HG03139 (cell line): Measurements from ENCODE around the gene HTRA3.

Source experiments
- ATAC-seq: cut with Tn5 transposase; IDR thresholded peaks from one replicate; pipeline ENCODE4 v1.9.1; 2021; ENCODE audit not compliant: unreplicated experiment

The HTRA3 gene

DNA sequence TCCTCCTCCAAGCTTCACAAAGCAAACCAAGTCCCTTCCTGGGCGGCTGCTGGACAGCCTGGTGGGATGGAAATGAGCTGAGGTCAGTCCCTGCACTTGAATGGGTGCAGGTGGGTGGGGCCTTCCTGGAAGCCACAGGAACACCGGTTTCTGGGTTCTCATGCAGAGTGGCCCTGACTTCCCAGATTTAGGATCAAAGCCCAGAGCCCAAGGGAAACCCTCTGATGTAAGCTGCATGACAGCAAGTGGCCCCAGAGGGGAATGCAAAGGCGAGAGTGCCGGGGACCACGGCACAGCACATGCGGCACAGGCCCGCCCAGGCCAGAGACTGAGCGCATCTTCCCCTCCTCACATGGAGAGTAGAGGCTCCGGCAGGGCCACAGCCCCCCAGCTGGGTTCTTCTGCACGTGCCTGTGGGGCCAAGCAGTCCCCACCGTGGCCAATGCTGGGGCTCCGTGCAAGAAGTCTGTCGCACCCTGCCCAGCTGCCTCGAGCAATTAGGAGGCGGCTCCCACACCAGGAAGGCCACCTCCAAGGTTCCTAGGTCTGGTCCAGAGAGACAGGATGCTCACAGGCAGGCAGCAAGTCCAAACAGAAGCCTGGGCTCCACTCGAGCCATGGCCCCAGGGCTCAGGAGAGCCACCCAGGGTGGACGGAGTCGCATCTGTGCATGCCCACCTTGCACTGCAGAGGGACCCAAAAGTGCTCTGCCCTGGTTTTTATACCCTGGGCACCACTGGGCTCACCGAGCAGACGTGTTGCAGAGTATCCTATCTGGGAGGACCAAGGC is 83.0 kb downstream of the HTRA3 start:
- no peak for ATAC-seq

DNA sequence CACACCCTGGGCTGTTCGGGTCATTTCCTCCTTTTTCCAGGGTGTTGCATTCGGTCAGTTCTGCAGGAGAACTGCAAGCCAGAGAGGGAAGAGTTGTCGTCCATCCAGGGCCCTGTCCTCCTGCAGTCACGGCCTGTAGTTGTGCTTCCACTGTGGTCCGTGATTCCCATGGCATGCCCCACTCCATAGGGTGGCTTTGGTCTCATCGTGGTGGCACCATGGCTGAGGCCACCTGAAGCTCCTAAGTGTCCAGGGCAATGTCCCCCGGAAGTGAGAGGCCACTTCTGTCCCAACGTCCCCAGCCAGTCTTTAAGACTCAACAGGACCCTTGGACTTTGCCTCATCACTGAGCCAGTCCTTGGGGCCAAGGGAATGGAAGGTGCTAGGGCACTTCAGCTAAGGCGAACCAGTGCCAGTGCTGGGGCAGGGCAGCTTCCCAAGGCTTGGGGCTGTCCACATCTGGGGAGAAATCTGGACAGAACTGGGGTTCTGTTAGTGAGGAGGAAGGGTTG is 83.7 kb downstream of the HTRA3 start:
- ATAC-seq = no peak

DNA sequence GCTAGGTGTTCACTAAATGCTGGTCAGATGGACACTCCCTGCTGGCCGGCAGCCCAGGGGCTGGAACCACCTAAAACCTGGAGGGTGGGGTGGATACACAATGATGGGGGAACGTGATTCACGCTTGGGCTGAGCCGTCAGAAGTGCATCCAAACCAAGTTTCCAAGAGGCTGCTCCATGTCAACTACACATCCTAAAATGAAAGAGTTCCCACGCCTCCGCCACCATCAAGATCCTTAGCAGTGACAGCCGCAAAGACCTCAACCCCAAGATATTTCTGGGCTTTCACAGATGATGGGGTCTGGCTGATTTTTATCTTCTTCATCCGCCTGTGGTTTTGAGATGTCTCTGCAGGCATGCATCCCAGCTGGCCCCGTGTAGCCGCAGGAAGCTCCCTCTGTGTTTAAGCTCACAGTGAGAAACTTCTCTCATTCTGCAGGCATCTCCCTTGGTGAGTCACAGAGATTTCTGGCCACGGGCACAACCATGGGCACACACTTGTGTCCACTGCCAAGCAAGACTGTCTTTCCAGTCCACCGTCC is 84.4 kb downstream of the HTRA3 start:
- no peak for ATAC-seq

DNA sequence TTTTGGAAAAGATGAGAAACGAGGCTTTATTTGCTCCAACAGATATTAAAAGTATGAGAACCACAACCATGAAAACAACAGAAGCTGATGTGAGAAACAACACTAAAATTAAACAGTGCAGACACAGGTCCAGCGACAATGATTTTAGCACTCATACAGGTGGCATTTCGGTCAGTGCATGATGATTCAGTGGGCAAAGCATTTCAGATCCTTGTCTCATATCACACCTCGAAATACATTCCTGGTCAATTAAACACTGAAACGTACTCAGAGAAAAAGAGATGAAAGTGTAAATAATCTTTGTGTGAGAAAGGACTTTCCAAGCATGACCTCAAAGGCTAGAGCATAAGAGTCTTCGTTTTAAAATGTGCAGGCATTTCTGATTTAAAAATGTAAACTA is 85.8 kb downstream of the HTRA3 start:
- no peak for ATAC-seq

DNA sequence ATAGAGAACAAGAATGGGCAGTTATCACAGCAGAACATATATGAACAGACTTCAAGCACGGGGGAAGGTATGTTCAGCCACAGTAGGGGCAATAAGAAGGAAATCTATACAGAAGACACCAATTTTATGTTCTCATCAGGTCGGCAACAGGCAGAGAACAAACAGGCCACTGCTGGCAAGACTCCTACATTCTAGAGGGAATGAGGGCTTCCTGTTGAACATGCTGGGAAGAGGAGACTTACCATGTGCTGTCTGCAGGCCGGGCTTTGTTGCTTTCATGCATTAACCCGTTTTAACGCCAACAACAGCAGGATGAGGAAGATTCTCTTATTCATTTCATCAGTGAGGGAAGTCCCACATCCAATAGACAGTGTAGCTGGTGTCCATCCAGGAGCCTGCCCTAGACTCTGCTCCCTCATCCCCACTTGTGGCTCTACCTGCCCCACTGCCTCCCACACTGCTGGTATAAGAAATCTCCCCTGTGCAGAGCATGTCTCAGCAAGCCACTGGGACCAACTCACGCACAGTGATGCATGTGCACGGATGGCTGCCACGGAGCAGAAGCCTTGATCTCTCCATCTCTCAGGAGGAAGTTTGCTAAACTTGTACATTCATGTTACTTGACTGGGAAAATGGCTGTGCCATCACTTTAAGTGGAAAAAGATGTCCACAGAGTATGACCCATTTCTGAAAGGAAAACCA is 86.5 kb downstream of the HTRA3 start:
- no peak for ATAC-seq
